Right hindlimb (tissue), 1 donor: ENCODE measurements around the gene RNF227.
"Not testable (repeated sequence)": the region's sequence is repeated elsewhere in the genome, so short reads cannot be mapped to it uniquely, and the experiment has no call there.

ENCODE experiments used
- DNase-seq: peaks from one replicate; pipeline ENCODE4 v3.0.0-alpha.2; 2018

The RNF227 gene

GRCh38 chr17:7915611-7916384, at the start of gene RNF227:
Gene RNF227, minus strand, starts transcription at chr17:7916289. Its CDS starts 94 bp downstream, at chr17:7916195.
- DNase-seq = peak; percentile 98

DNA sequence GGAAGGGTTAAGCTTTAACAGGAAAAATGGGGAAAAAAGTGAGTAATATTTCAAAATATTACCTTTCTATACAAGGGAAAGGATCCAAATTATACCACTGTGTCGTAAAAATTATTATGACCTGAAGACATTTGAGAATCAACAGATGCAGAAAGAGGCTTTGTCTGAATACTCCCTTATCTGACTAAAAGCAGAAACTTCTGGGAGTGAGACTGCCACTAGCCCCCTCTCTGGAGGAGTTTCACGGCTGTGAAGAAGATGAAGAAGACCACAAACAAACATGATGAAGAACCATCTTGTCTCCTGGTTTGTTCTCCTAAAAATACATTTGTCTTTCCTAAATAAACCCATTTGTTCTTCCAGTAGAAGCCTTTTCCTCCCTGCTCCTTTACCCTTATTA, 45.3 kb upstream of the RNF227 start:
- DNase-seq = no peak

- DNase-seq = no peak
These were observed 43.6 kb upstream of the RNF227 start for GRCh38 chr17:7959503-7960253.

GRCh38 chr17:7956228-7956965, 40.3 kb upstream of the RNF227 start:
- DNase-seq = peak; percentile 60

- DNase-seq = no peak
These were observed 39.5 kb upstream of the RNF227 start for GRCh38 chr17:7955414-7956227.

DNA sequence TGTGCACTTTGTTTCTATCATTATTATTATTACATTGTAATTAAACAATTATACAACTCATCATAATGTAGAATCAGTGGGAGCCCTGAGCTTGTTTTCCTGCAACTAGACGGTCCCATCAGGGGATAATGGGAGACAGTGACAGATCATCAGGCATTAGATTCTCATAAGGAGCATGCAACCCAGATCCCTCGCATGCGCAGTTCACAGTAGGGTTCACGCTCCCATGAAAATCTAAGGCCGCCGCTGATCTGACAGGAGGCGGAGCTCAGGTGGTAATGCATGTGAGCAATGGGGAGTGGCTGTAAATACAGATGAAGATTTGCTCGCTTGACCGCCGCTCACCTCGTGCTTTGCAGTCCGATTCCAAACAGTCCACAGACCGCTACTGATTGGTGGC, 37.2 kb upstream of the RNF227 start:
- not testable (repeated sequence) for DNase-seq

DNA sequence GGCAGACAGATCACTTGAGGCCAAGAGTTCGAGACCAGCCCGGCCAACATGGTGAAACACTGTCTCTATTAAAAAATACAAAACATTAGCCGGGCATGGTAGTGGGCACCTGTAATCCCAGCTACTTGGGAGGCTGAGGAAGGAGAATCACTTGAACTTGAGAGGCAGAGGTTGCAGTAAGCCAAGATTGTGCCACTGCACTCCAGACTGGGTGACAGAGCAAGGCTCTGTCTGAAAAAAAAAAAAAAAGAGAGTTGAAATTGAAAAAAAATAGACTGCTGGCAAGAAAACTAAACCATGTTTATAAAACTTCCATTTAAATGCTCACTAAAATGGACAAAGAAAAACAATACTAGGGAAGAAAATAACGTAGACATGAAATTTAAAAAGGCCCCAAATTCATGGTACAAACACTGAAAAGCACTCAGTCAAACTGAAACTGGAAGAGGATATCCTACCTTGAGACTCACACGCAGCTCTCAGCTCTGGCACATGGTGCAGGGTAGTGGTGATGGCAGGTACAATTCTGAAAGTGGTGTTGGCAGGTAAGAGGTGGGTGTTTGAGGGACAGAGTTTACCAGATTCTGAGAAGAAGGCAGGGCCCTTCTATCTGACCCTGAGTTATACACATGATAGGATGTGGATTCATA, 35.2 kb upstream of the RNF227 start:
- no peak for DNase-seq

GRCh38 chr17:7950578-7950977, 34.5 kb upstream of the RNF227 start:
- no peak for DNase-seq

DNA sequence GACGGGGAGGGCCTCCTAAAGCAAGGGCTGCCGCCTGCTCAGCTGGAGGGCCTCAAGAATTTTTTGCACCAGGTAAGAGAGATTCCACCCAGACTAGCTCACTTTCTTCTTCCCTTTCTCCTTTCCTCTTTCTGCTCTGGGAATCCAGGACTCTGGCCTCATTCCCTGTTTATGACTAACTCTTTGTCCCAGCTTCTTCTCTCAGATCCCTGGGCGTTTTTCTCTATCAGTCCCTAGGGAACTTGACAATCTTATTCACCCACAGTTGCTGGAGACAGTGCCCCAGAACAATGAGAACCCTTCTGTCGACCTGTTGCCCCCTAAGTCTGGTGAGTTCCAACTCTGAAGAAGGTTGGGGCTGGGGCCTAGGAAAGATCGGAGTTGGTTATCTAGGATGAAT, 31.6 kb upstream of the RNF227 start:
- DNase-seq = no peak

DNA sequence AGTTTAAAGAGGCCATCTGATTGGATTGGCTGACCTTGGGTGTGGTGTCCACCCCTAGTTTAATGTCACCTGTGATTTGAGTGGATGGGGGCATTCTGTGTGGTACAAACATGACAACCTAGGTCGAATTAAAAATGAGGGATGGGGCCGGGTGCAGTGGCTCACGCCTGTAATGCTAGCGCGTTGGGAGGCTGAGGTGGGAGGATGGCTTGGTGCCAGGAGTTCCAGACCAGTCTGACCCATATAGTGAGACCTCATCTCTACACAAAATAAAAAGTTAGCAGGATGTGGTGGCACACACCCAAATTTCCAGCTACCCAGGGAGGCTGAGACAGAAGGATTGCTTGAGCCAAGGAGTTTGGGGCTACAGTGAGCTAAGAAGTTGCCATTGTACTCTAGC, 30.4 kb upstream of the RNF227 start:
- DNase-seq = no peak

DNA sequence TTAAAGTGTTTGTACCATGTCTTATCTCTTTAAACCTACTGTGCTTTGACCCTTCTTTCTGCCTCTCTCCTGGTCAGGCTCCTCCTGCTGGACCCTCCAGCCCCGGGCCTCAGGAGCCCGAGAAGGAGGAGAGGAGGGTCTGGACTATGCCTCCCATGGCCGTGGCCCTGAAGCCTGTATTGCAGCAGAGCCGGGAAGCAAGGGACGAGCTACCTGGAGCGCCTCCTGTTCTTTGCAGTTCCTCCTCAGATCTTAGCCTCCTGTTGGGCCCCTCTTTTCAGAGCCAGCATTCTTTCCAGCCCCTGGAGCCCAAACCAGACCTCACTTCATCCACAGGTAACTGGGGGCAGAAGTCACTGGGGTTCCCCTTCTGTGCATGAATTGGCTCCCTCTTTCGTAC, 29.6 kb upstream of the RNF227 start:
- DNase-seq = no peak

GRCh38 chr17:7944326-7944725, 28.2 kb upstream of the RNF227 start:
- DNase-seq = no peak

DNA sequence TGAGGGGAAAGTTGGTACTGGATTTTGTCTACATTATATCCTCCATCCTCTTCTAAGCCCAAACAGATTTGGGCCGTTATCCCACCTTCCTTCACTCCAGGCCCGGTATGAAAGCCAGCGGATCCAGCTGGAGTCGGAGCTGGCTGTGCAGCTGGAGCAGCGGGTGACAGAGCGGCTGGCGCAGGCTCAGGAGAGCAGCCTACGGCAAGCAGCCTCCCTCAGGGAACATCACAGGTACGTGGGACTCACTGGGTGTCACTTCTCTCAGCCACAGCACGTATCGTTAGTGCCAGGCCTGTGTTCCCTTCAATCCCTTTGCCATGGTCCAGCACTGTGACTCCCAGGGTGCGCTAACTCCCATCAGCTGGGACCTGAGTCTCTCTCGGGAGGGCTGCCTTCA, 27.2 kb upstream of the RNF227 start:
- DNase-seq = no peak

DNA sequence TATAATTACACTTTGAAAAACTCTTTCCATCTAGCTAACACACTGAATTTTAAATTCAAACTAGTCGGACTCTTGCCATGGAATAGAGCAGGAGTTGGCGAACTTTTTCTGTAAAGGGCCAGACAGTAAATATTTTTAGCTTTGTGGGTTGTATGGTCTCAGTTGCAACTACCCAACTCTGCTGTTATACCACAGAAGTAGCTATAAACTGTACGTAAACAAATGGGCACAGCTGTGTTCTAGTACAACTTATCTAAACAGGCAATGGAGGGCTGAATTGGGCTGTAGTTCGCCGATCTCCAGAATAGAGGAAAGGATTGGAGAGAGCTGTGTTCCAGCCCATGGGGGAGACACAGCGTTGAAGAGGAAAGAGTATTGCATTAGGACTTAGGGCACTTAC, 24.7 kb upstream of the RNF227 start:
- no peak for DNase-seq

- no peak for DNase-seq
These were observed 23.9 kb upstream of the RNF227 start for GRCh38 chr17:7940034-7940433.

- no peak for DNase-seq
These were observed 19.8 kb upstream of the RNF227 start for GRCh38 chr17:7935859-7936258.

- peak; percentile 46 for DNase-seq
These were observed 16.9 kb upstream of the RNF227 start for GRCh38 chr17:7932949-7933348.

DNA sequence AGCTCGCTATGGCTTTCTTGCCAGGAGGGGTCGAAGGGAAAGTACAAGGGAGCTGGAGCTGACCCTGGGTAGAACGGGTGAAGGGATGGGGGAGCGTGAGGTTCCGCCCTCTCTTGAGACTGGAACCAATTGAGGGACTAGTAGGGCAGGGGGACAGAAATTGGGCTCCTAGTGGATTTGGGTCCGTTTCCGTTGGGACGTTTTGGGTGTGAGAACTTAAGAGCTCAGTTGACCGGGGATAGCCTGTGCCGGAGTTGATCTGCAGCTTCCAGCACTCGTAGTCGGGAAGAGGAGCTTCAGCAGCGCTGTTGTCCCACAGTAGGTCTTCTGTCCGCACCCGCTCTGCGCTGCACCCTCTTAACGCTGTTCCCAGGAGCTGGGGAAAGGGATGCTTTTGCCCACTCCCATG, 16.4 kb upstream of the RNF227 start:
- no peak for DNase-seq

DNA sequence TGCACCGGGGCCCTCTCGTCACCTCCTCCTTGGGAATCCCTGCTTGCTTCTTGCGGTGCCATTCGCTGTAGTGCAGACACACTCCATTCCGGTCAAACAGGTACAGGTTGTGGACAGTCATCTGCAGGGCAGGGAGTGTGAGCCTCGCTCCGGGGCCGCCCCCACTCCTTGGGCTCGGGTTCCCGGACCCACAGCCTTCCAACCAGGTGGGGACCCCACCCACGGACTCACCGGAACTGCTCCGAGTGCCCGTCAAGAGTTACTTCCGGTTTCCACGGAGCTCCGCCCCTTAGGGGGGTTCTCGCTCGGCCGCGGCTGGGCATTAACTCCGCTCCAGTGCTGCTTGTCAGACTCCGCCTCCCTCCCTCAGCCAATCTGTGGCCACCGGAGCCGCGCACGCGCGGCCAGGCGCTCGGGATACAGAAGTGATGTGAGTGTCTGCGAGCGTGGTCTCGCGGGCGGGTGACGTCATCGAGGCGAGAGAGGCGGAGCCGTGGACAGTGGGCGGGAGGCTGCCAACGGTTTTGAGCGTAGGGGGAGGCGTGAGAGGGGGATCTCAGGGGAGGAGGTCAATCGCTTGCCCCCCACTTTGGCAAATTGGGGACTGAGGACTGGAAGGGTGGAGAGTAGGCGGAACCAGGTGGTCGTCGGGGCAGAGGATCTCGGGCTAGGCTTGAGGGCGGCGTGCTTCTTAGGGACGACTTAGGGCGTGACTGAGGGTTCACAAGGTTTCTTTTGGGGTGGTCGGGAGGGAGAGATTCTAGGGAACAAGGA, 15.8 kb upstream of the RNF227 start, which contains the start of the genes CNTROB and TRAPPC1:
CNTROB (plus strand) TSS at position 498 of the 774 bp plus-strand sequence. CDS start 874 bp downstream, outside the sequence.
TRAPPC1 (minus strand) TSS at position 238 of the 774 bp plus-strand sequence; CDS start at position 121, 117 bp downstream.
- DNase-seq = peak; percentile 100

DNA sequence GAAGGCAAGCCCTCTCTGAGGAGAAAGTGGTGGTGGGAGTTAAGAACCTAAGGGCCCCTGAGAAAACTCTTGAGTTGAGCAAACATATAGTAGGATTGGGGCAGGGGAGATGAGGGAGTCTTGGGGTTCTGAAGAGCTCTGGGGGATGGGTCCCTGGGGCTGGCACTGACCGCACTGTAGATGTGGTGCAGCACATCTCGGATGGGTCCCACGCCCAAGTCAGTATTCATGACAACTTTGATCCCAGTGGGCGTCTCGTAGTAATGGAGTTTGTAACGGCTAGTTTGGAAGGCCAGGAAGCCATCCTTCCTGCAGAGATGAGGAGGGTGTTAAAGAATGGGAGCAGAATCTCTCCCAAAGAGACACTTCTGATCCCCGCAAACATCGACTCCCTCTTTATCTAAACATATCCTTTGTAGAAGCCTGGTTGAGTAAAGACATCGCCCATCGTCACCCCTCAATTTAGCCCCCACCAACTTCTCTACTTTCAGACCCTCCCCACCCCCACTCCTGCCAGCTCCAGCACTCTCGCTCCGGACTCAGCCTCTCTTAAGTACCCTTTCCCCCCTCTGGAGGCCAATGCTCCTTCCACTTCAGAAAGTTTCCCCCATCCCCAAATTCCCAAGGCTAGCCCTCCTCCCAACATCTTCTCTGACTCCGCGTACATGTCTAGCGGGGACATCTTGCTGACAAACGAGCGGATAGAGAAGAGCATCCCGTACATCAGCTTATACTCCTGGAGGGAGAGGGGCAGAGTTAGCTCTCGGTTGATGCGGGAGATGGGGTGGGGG, 14.9 kb upstream of the RNF227 start:
- no peak for DNase-seq
